HEK293 (cell line): Measurements from ENCODE around the gene DLEC1.

Source experiments
- BCL11A ChIP-seq: fragments of 450-650 bp; formaldehyde crosslinking; IDR thresholded peaks from 2 replicates; pipeline ENCODE4 v1.5.1; 2016; ENCODE audit warnings: low read depth, missing biosample characterization, missing genetic modification characterization
- ZFP37 ChIP-seq: fragments of 450-650 bp; formaldehyde crosslinking; IDR thresholded peaks from 2 replicates; pipeline ENCODE4 v1.5.1; 2016; ENCODE audit warnings: missing biosample characterization, missing genetic modification characterization
- ZNF416 ChIP-seq: fragments of 450-650 bp; formaldehyde crosslinking; IDR thresholded peaks from 2 replicates; pipeline ENCODE4 v1.5.1; 2016; ENCODE audit warnings: missing biosample characterization, missing genetic modification characterization

DNA sequence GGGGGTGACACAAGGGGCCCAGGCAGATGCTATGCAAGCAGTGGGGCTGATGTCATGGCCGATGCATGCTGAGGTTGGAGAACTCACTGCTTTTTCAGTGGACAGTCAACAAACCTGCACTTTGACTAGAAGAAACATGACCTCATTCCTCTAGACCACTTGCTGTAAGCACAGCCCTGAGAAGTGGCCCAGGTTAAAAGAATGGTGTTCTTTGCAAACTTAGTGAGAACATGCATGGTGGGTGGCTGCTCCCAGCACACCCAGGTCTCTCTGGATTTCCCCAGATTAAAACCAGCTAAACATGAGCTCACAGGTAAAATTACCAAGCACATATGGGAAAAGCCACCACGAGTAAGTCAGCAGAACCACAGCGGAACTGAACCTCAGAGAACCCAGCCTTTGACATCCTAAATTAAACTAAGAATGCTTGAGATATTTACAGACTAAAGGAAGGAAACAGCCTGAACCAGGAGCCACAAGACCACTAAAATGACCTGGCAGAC lies 15.5 kb downstream of the DLEC1 start:
- no peak for TF ChIP-seq ZFP37 (tag by site-specific recombination)
- TF ChIP-seq ZNF416: no peak
- no peak for TF ChIP-seq BCL11A (tag by site-specific recombination)
